Measurements from ENCODE around the gene CUL4A.

DNA sequence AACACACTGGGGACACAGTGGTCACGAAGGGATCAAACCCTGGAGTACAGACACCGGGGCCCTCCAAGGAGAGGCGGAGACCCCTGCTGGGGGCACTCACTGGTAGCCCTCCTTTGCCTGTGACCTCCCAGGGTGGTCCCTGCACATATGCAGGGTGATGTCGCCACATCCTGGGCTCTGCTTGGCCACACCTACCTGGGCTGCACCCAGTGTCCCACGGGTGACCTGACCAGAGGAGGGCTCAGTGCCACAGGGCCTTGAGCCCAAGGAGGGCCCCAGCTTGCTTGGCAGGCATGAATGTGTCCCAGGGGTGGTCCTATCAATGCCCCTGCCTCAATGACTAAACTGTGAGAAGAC lies 5.1 kb upstream of the CUL4A start:
- TF ChIP-seq, protein P1, sequence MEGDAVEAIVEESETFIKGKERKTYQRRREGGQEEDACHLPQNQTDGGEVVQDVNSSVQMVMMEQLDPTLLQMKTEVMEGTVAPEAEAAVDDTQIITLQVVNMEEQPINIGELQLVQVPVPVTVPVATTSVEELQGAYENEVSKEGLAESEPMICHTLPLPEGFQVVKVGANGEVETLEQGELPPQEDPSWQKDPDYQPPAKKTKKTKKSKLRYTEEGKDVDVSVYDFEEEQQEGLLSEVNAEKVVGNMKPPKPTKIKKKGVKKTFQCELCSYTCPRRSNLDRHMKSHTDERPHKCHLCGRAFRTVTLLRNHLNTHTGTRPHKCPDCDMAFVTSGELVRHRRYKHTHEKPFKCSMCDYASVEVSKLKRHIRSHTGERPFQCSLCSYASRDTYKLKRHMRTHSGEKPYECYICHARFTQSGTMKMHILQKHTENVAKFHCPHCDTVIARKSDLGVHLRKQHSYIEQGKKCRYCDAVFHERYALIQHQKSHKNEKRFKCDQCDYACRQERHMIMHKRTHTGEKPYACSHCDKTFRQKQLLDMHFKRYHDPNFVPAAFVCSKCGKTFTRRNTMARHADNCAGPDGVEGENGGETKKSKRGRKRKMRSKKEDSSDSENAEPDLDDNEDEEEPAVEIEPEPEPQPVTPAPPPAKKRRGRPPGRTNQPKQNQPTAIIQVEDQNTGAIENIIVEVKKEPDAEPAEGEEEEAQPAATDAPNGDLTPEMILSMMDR (conservative IDR thresholded peaks at IDR 0.05), result no peak
- no peak for TF ChIP-seq EZH2 (IDR thresholded peaks at IDR 0.05; ENCODE audit: low read depth)
